ENCODE results near the gene AK4.
"Not testable (repeated sequence)": the region's sequence is repeated elsewhere in the genome, so short reads cannot be mapped to it uniquely, and the experiment has no call there.

AK4 gene

GRCh38 chr1:65213271-65214023 lies 65.4 kb downstream of the AK4 start:
- DNase-seq (ENCODE audit: low read depth in 2 of 2, low spot score in 1 of 2), result no peak

- no peak for DNase-seq (ENCODE audit: low read depth in 2 of 2, low spot score in 1 of 2)
These were observed 66.5 kb downstream of the AK4 start for GRCh38 chr1:65214340-65215027.

GRCh38 chr1:65216989-65217388 lies 69.0 kb downstream of the AK4 start:
- DNase-seq (ENCODE audit: low read depth in 2 of 2, low spot score in 1 of 2), result no peak

GRCh38 chr1:65221638-65222339 lies 73.8 kb downstream of the AK4 start:
- DNase-seq (ENCODE audit: low read depth in 2 of 2, low spot score in 1 of 2), result no peak

GRCh38 chr1:65222340-65222940 lies 74.4 kb downstream of the AK4 start:
- DNase-seq (ENCODE audit: low read depth in 2 of 2, low spot score in 1 of 2), result no peak

- no peak for DNase-seq (ENCODE audit: low read depth in 2 of 2, low spot score in 1 of 2)
These were observed 76.7 kb downstream of the AK4 start for GRCh38 chr1:65224681-65225091.

- DNase-seq (ENCODE audit: low read depth in 2 of 2, low spot score in 1 of 2), result no peak
These were observed 77.2 kb downstream of the AK4 start for GRCh38 chr1:65225179-65225578.

GRCh38 chr1:65229201-65229600 lies 81.2 kb downstream of the AK4 start:
- DNase-seq (ENCODE audit: low read depth in 2 of 2, low spot score in 1 of 2), result no peak

- DNase-seq (ENCODE audit: low read depth in 2 of 2, low spot score in 1 of 2), result no peak
These were observed 81.8 kb downstream of the AK4 start for GRCh38 chr1:65229754-65230339.

- DNase-seq (ENCODE audit: low read depth in 2 of 2, low spot score in 1 of 2), result no peak
These were observed 82.9 kb downstream of the AK4 start for GRCh38 chr1:65230731-65231481.

GRCh38 chr1:65231718-65232330 lies 83.8 kb downstream of the AK4 start:
- DNase-seq (ENCODE audit: low read depth in 2 of 2, low spot score in 1 of 2), result no peak

GRCh38 chr1:65232461-65232990 lies 84.5 kb downstream of the AK4 start:
- DNase-seq (ENCODE audit: low read depth in 2 of 2, low spot score in 1 of 2), result no peak

- no peak for DNase-seq (ENCODE audit: low read depth in 2 of 2, low spot score in 1 of 2)
These were observed 85.8 kb downstream of the AK4 start for GRCh38 chr1:65233782-65234181.

GRCh38 chr1:65235867-65236805 lies 88.1 kb downstream of the AK4 start:
- no peak for DNase-seq (ENCODE audit: low read depth in 2 of 2, low spot score in 1 of 2)

- DNase-seq (ENCODE audit: low read depth in 2 of 2, low spot score in 1 of 2), result not testable (repeated sequence)
These were observed 89.1 kb downstream of the AK4 start for GRCh38 chr1:65237088-65237487.

- no peak for DNase-seq (ENCODE audit: low read depth in 2 of 2, low spot score in 1 of 2)
These were observed 89.5 kb downstream of the AK4 start for GRCh38 chr1:65237503-65237902.

- DNase-seq (ENCODE audit: low read depth in 2 of 2, low spot score in 1 of 2), result no peak
These were observed 90.0 kb downstream of the AK4 start for GRCh38 chr1:65238010-65238409.

- no peak for DNase-seq (ENCODE audit: low read depth in 2 of 2, low spot score in 1 of 2)
These were observed 95.5 kb downstream of the AK4 start for GRCh38 chr1:65243491-65243890.

- DNase-seq (ENCODE audit: low read depth in 2 of 2, low spot score in 1 of 2), result no peak
These were observed 97.3 kb downstream of the AK4 start for GRCh38 chr1:65245295-65245694.

Measured in stimulated activated CD8-positive, alpha-beta memory T cell treated with anti-CD3 and anti-CD28 coated beads, Interleukin-4, amount 100 ng/mL, for 1 hour (primary cell).